Muscle of leg (tissue), 9 donors: ENCODE results near the gene SLC25A24. TPM values are rescaled to one million over a fixed set of nuclear protein-coding genes. Genes with fewer than 3 reads are reported as not detected.

ENCODE experiments used
- polyA plus RNA-seq, 8 donors: library from polyadenylated mRNA; unstranded; fragments of 120-200 nt; gene quantifications; one replicate each; pipeline versions ENCODE4 v1.2.1 to v1.2.3, GENCODE V29; 2013; ENCODE audit warnings: inconsistent platforms in 1 of 8, low replicate concordance in 1 of 8; ENCODE audit not compliant: insufficient read length in 8 of 8, insufficient read depth in 1 of 8
- total RNA-seq: library from RNA; stranded (reverse); fragments of 120-200 nt; gene quantifications from one replicate; pipeline ENCODE4 v1.2.4, GENCODE V29; 2013

Gene SLC25A24
- total and polyA plus RNA-seq, 9 donors: 33.9 to 45.2 (median 38.9) TPM

Other genes with a start within 250 kb of the SLC25A24 start
- gene VAV3, start 235.2 kb downstream of the SLC25A24 start, total RNA-seq: 4.1 TPM
- gene VAV3, start 235.2 kb downstream of the SLC25A24 start, polyA plus RNA-seq: 1 to 10 TPM; 3.1 to 5.5 (median 4.1) TPM
- not detected for gene NBPF4, start 43.7 kb upstream of the SLC25A24 start, total RNA-seq
- under 1 TPM in 2 of 8 donors, not detected in 6; 0.05 to 0.11 TPM for gene NBPF4, start 43.7 kb upstream of the SLC25A24 start, polyA plus RNA-seq
- gene NBPF6, start 250.0 kb upstream of the SLC25A24 start, total RNA-seq: not detected
- not detected for gene NBPF6, start 250.0 kb upstream of the SLC25A24 start, polyA plus RNA-seq